HEK293 (cell line): ENCODE measurements around the gene ZNF536.

ENCODE experiments used
- CTCF ChIP-seq: fragments of 450-650 bp; formaldehyde crosslinking; IDR thresholded peaks from 2 replicates; pipeline ENCODE4 v1.5.1; 2016; ENCODE audit warnings: missing biosample characterization, missing genetic modification characterization
- KLF16 ChIP-seq: fragments of 450-650 bp; formaldehyde crosslinking; IDR thresholded peaks from 2 replicates; pipeline ENCODE4 v1.5.1; 2017; ENCODE audit warnings: missing biosample characterization, missing genetic modification characterization
- TRIM28 ChIP-seq: IDR thresholded peaks from 2 replicates; pipeline ENCODE4 v1.6.1; 2011; ENCODE audit warnings: low read length, control low read depth, borderline replicate concordance
- ZNF768 ChIP-seq: fragments of 450-650 bp; formaldehyde crosslinking; IDR thresholded peaks from 2 replicates; pipeline ENCODE4 v1.5.1; 2018; ENCODE audit warnings: missing biosample characterization, mild to moderate bottlenecking, missing genetic modification characterization
- ZNF830 ChIP-seq: fragments of 450-650 bp; IDR thresholded peaks from 2 replicates; pipeline ENCODE4 v1.5.0; 2018; ENCODE audit warnings: missing biosample characterization, missing genetic modification characterization, low read depth, mild to moderate bottlenecking, moderate library complexity

- TF ChIP-seq ZNF830 (tag by site-specific recombination): no peak
- no peak for TF ChIP-seq CTCF (tag by site-specific recombination)
- TF ChIP-seq TRIM28: no peak
- TF ChIP-seq KLF16 (tag by site-specific recombination): no peak
- TF ChIP-seq ZNF768 (tag by site-specific recombination): no peak
Observed at GRCh38 chr19:30539981-30540380, 167.8 kb downstream of the ZNF536 start.
